GM21381 (cell line): ENCODE data around the gene STPG2.

Experiments
- ATAC-seq: cut with Tn5 transposase; IDR thresholded peaks from one replicate; pipeline ENCODE4 v1.9.1; 2021; ENCODE audit warnings: mild to moderate bottlenecking, moderate library complexity; ENCODE audit not compliant: unreplicated experiment

STPG2 gene

DNA sequence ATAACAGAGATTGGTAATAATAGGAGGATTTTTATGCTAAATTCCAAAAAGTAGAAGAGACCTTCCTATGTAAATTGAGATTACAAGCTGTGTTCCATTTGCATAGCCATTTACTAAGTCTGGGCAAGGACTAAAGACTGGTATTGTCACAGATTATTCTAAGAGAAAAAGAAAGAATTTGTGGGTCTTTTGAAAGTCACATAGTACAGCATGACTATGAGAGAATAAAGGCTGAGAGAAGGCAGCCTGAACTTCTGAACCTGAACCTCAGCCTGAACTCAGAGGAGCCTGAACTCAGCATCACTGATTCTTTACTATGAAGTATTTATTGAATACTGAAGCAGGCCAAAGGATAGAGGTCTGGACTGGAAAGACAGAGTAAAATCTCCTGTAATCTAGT lies 297.5 kb downstream of the STPG2 start:
- no peak for ATAC-seq

DNA sequence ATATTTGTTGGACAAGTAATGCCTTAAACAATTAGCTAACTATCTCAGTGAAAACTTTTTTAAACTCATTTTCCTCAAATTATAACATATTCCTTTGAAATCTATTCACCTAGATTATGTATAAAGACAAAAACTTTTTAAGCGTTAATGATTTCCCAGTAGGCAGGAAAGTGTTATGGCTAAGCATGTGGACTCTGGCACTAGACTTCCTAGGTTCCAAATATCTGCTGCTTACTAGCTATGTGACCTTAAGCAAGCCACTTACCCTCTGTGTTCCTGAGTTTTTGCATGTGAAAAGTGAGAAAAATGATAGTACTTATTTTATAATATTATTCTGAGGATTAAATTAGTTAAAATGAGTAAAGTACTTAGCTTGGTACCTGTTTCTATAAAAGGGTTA lies 301.8 kb downstream of the STPG2 start:
- ATAC-seq = no peak

DNA sequence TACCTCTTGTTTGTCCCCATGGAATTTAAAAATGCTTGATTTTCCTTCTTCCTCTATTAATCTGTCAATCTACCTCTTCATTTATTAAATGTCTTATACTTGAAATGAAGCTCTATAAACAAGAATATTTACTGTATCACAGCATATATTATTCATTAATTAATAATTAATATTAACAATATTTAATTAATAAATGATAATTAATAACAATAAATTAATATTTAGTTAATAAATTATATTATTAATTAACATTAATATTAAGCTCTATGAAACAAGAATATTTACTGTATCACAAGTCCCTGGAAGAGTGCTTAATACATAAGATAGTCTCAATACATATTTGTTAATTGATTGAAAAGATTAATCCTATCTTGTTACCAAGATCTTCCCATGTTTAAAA lies 306.6 kb downstream of the STPG2 start:
- no peak for ATAC-seq

DNA sequence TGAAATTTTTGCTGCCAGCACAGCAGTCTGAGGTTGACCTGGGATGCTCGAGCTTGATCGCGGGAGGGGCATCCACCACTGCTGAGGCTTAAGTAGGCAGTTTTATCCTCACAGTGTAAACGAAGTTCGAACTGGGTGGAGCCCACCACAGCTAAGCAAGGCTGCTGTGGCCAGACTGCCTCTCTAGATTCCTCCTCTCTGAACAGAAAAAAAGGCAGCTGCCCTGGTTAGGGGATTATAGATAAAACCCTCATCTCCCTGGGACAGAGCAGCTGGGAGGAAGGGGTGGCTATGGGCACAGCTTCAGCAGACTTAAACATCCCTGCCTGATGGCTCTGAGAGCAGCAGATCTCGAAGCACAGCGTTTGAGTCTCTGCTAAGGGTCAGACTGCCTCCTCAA lies 314.6 kb downstream of the STPG2 start:
- no peak for ATAC-seq

DNA sequence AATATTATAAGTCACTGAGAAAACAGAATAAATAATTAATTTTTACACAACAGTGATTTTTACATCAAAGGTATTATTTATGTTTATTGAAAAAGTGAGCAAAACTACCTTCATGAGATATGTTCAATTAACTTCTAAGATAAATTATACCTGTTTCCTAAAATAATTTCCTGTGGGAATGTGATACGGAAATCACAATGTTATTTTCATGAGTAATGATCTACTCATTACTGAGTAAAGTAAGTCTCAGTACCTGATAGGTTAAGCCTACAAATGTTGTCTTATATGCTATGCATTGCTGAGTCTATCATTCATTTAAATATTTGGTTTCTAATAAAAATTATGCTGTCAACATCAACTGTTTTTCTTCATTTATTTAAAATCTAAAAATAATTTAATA lies 324.0 kb downstream of the STPG2 start:
- ATAC-seq = no peak

- no peak for ATAC-seq
Observed at GRCh38 chr4:97812768-97813167, 330.5 kb downstream of the STPG2 start.

DNA sequence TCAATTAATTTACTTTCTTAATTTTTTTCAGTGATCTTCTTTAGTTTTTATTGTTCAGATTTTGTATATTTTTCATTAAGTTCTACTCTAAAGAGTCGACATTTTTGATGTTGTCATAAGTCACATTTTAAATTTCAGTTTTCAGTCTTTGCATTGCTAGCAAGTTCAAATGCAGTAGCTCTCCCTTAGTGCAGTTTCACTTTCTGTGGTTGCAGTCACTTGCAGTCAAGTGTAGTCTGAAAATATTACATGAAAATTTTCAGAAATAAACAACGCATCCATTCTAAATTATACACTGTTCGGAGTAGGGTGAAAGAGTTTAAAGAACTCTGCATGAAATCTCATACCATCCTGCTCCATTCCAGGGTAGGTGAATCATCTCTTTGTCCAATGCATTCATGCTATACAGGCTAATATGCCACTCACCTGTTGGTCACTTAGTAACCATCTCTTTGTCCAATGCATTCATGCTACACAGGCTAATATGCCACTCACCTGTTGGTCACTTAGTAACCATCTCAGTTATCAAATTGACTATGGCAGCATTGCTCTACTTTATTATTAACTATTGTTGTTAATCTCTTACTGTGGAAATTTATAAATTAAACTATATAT lies 356.9 kb downstream of the STPG2 start:
- ATAC-seq = no peak

GRCh38 chr4:97778174-97778573 lies 365.1 kb downstream of the STPG2 start:
- no peak for ATAC-seq

GRCh38 chr4:97774347-97774989 lies 368.8 kb downstream of the STPG2 start:
- ATAC-seq = no peak

DNA sequence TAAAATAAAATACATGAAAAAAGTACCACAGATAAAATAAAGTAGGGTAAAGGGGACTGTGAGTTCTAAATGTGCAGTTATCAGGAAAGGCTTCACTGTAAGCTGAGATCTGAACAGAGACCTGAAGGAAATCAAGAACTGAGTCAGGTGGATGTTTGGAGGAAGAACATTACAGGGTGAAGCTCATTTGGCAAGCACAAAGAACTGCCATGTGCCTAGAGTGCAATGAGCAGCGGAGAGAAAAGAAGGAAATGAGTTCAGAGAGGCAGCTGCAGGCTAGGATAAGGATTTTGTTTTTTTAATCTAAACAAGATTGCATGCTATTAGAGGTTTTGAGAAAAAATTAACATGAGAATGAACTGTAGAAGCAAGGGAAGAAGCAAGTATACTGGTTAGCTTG lies 373.1 kb downstream of the STPG2 start:
- ATAC-seq = no peak

DNA sequence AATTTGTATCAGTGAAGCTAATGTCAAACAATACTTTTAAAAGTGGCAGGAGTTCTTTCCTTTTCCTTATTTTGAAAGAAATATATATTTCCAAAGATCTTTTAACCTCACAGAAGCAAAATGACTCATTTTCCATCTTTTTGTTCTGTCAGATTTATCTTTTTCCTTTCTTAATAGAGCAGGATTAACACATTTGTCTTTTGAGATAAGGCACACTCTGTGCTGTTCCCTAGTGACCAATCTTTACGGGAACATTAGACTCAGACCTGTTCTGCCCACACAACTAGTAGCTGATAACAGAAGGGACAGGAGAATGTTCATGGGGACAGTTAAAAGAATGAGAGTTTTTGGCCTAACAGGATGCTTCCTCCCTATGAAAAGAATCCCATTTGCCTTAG lies 381.2 kb downstream of the STPG2 start:
- ATAC-seq = no peak

DNA sequence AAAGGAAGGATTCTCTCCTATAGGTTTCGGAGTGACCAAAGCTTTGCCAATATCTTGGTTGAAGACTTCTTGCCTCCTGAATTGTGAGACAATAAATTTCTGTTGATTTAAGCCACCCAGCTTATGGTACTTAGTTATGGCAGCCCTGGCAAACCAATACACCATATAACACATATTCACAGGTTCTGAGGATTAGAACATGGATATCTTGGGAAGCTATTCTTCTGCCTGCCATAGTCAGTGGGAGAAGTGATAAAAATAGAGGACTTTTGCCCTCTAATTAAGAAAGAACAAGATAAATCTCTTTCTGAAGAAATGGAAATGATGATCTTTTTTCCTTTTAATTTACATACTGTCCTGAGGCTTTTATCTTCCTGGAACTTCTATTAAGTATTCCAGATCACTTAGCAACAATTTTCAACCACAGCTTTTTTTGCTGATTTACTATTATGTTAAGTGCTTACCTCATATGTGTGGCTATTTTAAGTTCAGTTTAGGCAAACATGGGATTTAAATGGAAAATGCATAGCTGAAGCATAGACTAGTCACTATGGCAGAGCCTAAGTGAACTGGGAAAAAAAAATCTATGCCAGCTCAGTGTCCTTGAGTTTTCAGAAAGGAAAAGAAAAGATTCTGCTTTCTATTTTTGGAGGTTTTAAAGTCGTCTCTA lies 381.7 kb downstream of the STPG2 start:
- ATAC-seq = no peak

GRCh38 chr4:97759785-97760184 lies 383.5 kb downstream of the STPG2 start:
- no peak for ATAC-seq

DNA sequence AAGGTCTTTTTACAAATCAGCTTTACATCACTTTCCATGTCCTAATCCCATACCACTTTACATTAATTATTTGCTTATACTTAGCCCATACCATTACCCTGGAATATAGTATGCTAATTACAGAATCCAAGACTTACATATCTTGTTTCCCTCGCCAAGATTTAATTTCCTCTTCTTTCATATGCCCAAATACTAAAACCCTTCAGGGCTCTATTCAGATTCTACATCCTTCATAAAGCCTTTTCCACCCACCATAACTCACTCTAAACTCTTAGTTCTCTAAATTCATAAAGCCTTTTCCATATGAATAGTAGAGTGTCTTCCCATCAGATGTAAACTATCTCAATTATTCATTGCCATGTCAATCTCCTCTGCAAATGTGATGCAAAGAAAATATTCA lies 390.7 kb downstream of the STPG2 start:
- ATAC-seq = no peak

DNA sequence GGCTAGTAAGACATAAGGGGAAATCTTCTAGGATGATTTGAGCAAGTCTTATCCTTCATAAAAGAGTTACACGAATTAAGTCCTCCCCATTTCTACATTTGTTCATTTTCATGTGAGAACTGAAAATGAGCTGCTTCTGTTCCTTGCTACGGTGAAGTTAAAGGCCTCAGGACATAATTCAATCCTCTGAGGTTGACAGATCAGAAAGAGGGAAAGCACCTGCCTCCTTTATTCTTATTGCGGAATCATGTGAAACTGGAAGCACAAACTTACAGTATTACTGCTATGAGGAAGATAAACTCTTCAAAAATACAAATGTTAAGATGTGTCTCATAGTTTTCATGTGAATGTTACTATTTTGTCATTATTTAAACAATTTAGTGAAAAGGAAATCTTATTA lies 395.3 kb downstream of the STPG2 start:
- ATAC-seq = no peak

DNA sequence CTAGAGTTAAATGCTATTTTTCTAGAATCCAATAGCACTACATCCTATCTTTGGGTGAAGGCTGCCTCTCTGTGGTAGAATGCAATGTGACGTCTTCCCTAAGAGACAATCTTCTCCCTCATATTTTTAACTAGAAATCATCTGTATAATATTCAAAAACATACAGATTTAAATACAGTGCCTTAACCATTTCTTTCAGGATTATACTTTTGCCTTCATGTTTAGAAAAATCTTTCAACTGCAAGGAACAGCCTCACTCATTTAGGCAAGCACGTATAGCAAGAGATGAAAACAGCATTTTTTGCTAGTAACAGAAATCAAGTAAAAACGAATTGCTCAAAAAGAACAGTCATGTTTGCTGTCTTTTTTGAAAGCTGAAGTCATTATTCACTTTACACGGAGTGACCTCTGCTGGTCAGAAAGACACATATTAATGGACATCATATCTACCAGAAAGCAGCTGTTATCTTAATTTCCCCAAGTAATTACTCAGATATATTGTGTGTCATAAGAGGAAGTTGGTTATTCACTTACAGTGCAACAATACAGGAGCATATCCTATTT lies 422.3 kb downstream of the STPG2 start:
- no peak for ATAC-seq

- ATAC-seq = no peak
Observed at GRCh38 chr4:97691111-97691605, 452.1 kb downstream of the STPG2 start.

DNA sequence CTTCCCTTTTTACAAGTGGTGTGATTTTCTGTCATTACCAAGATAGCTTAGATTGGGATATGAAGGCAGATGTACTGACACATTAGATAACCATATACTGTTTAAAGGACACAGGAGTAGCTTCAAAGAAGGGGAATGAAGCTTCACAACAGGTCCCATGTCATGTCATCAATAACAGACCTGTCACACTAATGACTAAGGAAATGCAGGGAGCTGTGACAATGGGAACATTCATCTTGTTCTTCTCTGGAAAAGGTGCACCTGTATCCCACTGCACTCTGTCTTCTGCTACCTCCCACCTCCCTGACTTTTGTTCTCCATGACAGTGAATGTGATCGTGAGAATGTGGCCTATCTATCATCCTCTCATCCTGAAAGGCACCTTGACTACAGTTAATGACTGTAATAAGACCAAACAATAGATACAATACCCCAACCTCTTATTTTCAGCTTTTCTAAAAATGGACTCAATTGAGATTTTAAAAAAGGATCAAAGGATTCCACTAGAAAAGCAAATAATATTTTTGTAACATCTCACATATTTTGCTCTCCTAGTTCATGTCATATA lies 472.5 kb downstream of the STPG2 start:
- ATAC-seq = no peak

GRCh38 chr4:97665553-97665952 lies 477.7 kb downstream of the STPG2 start:
- ATAC-seq = no peak

DNA sequence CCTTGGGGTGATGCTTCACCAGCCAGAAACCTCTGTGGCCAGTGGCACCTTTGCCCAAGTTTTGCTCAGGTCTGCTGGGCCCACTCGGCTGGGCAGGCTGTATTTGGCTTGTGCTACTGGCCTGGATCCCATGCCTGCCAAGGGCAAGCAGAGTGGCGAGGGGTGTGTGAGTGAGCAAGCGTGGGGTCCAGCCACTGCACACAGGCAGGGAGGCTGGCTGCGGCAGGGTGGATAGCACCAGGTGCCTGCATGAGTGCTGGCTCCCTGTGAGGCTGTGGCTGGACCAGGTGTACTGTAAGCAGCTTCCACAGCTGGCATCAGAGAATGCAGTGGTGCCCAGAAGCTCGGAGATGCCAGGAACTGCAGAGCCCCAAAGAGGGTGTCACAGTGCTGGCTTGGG lies 478.5 kb downstream of the STPG2 start:
- ATAC-seq = no peak

- ATAC-seq = no peak
Observed at GRCh38 chr4:97662133-97662532, 481.1 kb downstream of the STPG2 start.
